Activated B cell treated with CpG ODN at 0.5 μM for 24 hours (primary cell): Measurements from ENCODE around the gene TAF1A. TPM values are rescaled to one million over a fixed set of nuclear protein-coding genes. Genes with fewer than 3 reads are reported as not detected.

Experiments
- ATAC-seq: fragments of 200-7000 bp; cut with Tn5 transposase; one replicate; pipeline ENCODE4 v1.10.0; 2021; ENCODE audit warnings: low read depth, mild to moderate bottlenecking, moderate library complexity
- CTCF ChIA-PET: fragments of 350-600 bp; sonication (Branson Sonifier 250); formaldehyde crosslinking; loops from one replicate; lab custom pipeline; 2021; ENCODE audit warnings: antibody characterized with exemption; lab: Charles Lee
- POLR2A ChIA-PET: fragments of 350-600 bp; sonication (Branson Sonifier 250); formaldehyde crosslinking; loops from one replicate; lab custom pipeline; 2021; ENCODE audit warnings: antibody characterized with exemption; lab: Charles Lee
- DNase-seq: peaks from one replicate; pipeline ENCODE4 v3.0.0; 2022
- H3K27ac Mint-ChIP-seq: one replicate; pipeline ENCODE4 v1.8.0; 2020; ENCODE audit warnings: mixed read lengths
- H3K27me3 Mint-ChIP-seq: one replicate; pipeline ENCODE4 v1.8.0; 2021; ENCODE audit warnings: mixed read lengths
- H3K36me3 Mint-ChIP-seq: one replicate; pipeline ENCODE4 v1.8.0; 2021; ENCODE audit warnings: low read depth, mixed read lengths
- H3K4me1 Mint-ChIP-seq: one replicate; pipeline ENCODE4 v1.8.0; 2021; ENCODE audit warnings: mixed read lengths
- H3K4me3 Mint-ChIP-seq: one replicate; pipeline ENCODE4 v1.8.0; 2020; ENCODE audit warnings: mild to moderate bottlenecking, mixed read lengths
- H3K9me3 Mint-ChIP-seq: one replicate; pipeline ENCODE4 v1.8.0; 2020; ENCODE audit warnings: mixed read lengths
- intact Hi-C: fragments of 100-400 bp; cut with micrococcal nuclease; formaldehyde crosslinking; loops from one replicate; pipeline ENCODE4 v1.15.1; 2024
- total RNA-seq: library from RNA; stranded (reverse); gene quantifications from 2 replicates; pipeline ENCODE4 v1.2.3, GENCODE V29; 2022
- TF ChIP-seq, protein P1 (sequence below): fragments of 200-600 bp; IDR thresholded peaks from one replicate; pipeline ENCODE4 v1.8.0; 2022; ENCODE audit warnings: antibody characterized with exemption, mild to moderate bottlenecking

TAF1A gene
- total RNA-seq, 1 donor from 2014 or later = 19.1 TPM

DNA sequence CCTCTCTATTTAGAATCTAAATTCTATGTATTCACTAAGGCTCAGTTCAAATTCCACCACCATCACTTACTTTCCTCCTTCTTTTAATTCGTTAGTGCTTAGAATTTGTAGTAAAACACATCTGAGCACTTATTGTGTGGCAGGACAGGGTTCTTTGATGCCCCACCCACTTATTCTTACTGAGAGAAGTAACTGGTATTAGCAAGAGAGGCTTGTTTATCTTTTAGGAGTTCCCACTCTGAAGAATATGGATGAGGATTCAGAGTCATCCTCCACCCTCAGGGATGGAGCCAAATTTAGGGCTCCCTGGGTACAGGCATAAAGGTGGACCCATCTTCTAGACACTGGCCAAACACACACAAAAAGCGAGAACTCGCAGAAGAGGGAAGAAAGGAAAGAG, 11.5 kb upstream of the TAF1A start:
- TF ChIP-seq, protein P1, sequence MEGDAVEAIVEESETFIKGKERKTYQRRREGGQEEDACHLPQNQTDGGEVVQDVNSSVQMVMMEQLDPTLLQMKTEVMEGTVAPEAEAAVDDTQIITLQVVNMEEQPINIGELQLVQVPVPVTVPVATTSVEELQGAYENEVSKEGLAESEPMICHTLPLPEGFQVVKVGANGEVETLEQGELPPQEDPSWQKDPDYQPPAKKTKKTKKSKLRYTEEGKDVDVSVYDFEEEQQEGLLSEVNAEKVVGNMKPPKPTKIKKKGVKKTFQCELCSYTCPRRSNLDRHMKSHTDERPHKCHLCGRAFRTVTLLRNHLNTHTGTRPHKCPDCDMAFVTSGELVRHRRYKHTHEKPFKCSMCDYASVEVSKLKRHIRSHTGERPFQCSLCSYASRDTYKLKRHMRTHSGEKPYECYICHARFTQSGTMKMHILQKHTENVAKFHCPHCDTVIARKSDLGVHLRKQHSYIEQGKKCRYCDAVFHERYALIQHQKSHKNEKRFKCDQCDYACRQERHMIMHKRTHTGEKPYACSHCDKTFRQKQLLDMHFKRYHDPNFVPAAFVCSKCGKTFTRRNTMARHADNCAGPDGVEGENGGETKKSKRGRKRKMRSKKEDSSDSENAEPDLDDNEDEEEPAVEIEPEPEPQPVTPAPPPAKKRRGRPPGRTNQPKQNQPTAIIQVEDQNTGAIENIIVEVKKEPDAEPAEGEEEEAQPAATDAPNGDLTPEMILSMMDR = no peak
- Mint-ChIP-seq H3K4me1 (no peaks in the 10 kb centered on the region), H3K4me3 (no peak overlapping the region), H3K27ac (no peak overlapping the region), H3K9me3 (no peaks in the 10 kb centered on the region), H3K36me3 (no peaks in the 10 kb centered on the region), H3K27me3 (no peaks in the 10 kb centered on the region)
- ChIA-PET POLR2A (no interaction called here), CTCF (no interaction called here)
- no peak for ATAC-seq
- intact Hi-C loops = no loop called here
- DNase-seq = no peak

- intact Hi-C loops = no loop called here
- POLR2A ChIA-PET = interaction anchor here (0.6 kb wide), 2 partner anchors 10 to 1842 kb away, joined by 3 read pairs; partner anchors contain the start of gene TAF1A
- no peaks in the 10 kb centered on the region for H3K4me1 Mint-ChIP-seq
- ATAC-seq (no peak), DNase-seq (no peak)
- H3K4me3 Mint-ChIP-seq = no peak overlapping the region
- H3K36me3 Mint-ChIP-seq = no peaks in the 10 kb centered on the region
- TF ChIP-seq, protein P1 = no peak
- H3K9me3 Mint-ChIP-seq = no peaks in the 10 kb centered on the region
- CTCF ChIA-PET = no interaction called here
- H3K27ac Mint-ChIP-seq = no peak overlapping the region
- H3K27me3 Mint-ChIP-seq = no peaks in the 10 kb centered on the region
Measured at GRCh38 chr1:222600281-222600680, 10.5 kb upstream of the TAF1A start.

GRCh38 chr1:222596696-222597095, 7.0 kb upstream of the TAF1A start:
- DNase-seq = no peak
- no peak overlapping the region for H3K27ac Mint-ChIP-seq
- ATAC-seq = no peak
- CTCF ChIA-PET = no interaction called here
- intact Hi-C loops = no loop called here
- POLR2A ChIA-PET = no interaction called here
- no peak overlapping the region for H3K4me3 Mint-ChIP-seq
- H3K27me3 Mint-ChIP-seq = no peaks in the 10 kb centered on the region
- H3K4me1 Mint-ChIP-seq = no peaks in the 10 kb centered on the region
- H3K9me3 Mint-ChIP-seq = no peaks in the 10 kb centered on the region
- TF ChIP-seq, protein P1 = no peak
- no peaks in the 10 kb centered on the region for H3K36me3 Mint-ChIP-seq

DNA sequence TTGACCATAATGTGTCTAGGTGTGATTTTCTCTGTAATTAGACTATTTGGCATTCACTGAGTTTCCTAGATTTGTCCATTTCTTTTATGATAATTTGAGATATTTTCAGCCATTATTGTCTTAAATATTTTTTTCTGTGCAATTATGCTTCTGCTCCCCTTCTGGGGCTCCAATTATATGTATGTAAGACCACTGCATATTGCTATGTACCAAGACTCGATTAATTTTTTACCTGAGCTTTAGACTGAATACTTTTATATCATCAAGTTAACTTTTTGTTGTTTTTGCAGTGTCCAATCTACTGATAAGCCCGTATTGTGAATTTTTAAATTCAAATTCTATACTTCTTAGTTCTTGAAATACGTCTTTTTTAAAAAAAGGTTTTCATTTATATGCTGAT, 5.1 kb upstream of the TAF1A start:
- Mint-ChIP-seq H3K4me3 (no peak overlapping the region), H3K36me3 (peaks cover 4% of the 10 kb centered on the region), H3K4me1 (peaks cover 9% of the 10 kb centered on the region), H3K27me3 (no peaks in the 10 kb centered on the region), H3K9me3 (no peaks in the 10 kb centered on the region), H3K27ac (no peak overlapping the region)
- ATAC-seq (no peak), DNase-seq (no peak)
- ChIA-PET CTCF (interaction anchor here (1.7 kb wide), 1 partner anchor 39 kb away, joined by 5 read pairs; no protein-coding TSS in a partner anchor), POLR2A (no interaction called here)
- intact Hi-C loops = no loop called here
- TF ChIP-seq, protein P1 = no peak

DNA sequence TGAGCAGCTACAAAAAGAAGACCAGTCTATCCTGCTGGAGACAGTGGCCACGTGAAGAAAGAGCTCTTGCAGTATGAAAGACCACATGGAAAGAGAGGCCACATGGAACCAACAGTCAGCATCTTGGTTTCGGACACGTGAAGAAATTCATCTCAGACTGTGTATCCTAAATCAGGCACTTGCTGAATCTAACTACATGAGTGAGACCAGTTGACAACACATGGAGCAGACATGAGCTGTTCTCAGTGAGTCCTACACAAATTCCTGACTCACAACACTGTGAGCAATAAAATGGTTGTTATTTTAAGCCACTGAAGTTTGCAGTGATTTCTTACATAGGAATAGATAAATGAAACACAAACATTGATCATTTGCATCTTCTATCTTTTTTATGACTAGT, 2.4 kb upstream of the TAF1A start:
- POLR2A ChIA-PET = interaction anchor here (1.3 kb wide), 1 partner anchor 52 kb away, joined by 4 read pairs; no protein-coding TSS in a partner anchor
- intact Hi-C loops = no loop called here
- CTCF ChIA-PET = no interaction called here

More for the DNA sequence above, 2.4 kb upstream of the TAF1A start:
- Mint-ChIP-seq H3K9me3 (no peaks in the 10 kb centered on the region), H3K36me3 (peaks cover 18% of the 10 kb centered on the region), H3K27me3 (no peaks in the 10 kb centered on the region), H3K27ac (no peak overlapping the region), H3K4me3 (no peak overlapping the region), H3K4me1 (peaks cover 34% of the 10 kb centered on the region)
- DNase-seq = no peak
- TF ChIP-seq, protein P1 = no peak
- ATAC-seq = no peak
